Tibial nerve (tissue), 4 donors: ENCODE data around the gene PPP6R1.

Experiments used
- EP300 ChIP-seq, 2 donors: sonication (generic); formaldehyde crosslinking; IDR thresholded peaks; one replicate each; pipeline ENCODE4 v1.6.1; 2017; ENCODE audit warnings: antibody characterized with exemption in 2 of 2, mild to moderate bottlenecking in 1 of 2
- POLR2A ChIP-seq, 2 donors: fragments of 450-650 bp; IDR thresholded peaks; one replicate each; pipeline ENCODE4 v1.6.1; 2017; ENCODE audit warnings: antibody characterized with exemption in 2 of 2, mild to moderate bottlenecking in 2 of 2, moderate library complexity in 2 of 2
- TF ChIP-seq, protein P1 (sequence below), 5 experiments: fragments of 200-600 bp in 3 of 5; fragments of 450-650 bp in 2 of 5; sonication (generic) in 3 of 5; IDR thresholded peaks; one replicate each; pipeline ENCODE4 v1.5.1; 2016 to 2019; ENCODE audit warnings: antibody characterized with exemption in 5 of 5, mild to moderate bottlenecking in 3 of 5, moderate library complexity in 2 of 5

DNA sequence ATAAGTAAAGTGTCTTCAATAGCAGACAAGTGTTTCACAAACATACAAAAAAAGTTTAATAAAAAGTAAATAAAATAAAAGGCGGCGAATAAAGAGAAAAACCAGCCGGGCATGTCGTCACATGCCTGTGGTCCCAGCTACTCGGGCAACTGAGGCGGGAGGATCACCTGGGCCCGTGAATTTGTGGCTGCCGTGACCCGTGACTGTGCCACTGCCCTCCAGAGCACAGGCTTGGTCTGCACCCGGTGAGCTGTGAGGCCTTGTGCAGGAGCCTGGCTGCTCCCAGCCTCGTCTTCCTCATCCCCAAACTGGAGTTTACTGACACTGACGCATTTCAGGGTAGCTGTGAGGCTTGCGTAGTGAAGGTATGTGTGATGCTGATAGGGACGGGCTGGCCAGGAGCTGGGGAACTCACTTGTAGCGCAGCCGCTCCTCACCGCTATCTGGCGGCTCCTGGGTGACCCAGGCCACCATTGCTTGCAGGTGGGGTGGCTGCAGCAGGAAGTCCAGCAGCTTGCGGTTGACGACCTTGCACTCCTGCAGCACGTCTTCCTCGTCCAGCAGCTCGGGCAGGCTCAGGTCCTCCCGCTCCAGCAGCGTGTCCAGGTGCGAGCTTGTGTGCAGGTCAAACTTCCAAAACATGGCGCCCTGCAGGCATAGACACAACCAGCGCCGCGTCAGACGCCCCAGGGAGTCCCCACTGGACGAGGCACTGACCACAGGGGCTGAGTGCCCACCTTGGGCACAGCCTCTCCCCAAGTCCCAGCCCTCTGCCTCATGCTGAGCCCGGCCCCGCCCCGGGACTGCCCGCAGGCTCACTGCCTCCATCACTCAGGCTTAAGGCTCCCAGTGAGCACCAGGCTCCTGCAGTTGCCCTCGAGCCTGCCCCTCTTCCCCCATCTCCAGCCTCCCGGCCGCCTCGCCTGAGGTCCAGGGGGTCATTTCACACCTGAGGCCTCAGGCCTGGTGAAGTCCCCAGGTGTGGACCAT, 12.1 kb downstream of the PPP6R1 start:
- TF ChIP-seq POLR2A (IDR thresholded peaks at IDR 0.05) (no peak), EP300 (IDR thresholded peaks at IDR 0.05) (no peak)
- TF ChIP-seq, protein P1, sequence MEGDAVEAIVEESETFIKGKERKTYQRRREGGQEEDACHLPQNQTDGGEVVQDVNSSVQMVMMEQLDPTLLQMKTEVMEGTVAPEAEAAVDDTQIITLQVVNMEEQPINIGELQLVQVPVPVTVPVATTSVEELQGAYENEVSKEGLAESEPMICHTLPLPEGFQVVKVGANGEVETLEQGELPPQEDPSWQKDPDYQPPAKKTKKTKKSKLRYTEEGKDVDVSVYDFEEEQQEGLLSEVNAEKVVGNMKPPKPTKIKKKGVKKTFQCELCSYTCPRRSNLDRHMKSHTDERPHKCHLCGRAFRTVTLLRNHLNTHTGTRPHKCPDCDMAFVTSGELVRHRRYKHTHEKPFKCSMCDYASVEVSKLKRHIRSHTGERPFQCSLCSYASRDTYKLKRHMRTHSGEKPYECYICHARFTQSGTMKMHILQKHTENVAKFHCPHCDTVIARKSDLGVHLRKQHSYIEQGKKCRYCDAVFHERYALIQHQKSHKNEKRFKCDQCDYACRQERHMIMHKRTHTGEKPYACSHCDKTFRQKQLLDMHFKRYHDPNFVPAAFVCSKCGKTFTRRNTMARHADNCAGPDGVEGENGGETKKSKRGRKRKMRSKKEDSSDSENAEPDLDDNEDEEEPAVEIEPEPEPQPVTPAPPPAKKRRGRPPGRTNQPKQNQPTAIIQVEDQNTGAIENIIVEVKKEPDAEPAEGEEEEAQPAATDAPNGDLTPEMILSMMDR (IDR thresholded peaks at IDR 0.05) = no peak
